Tibial nerve (tissue), 3 donors: ENCODE measurements around the gene RAB9A.

Source experiments
- EP300 ChIP-seq, 2 donors: sonication (generic); formaldehyde crosslinking; IDR thresholded peaks; one replicate each; pipeline ENCODE4 v1.6.1; 2017; ENCODE audit warnings: antibody characterized with exemption in 2 of 2, mild to moderate bottlenecking in 1 of 2
- POLR2A ChIP-seq, 2 donors: fragments of 450-650 bp; IDR thresholded peaks; one replicate each; pipeline ENCODE4 v1.6.1; 2017; ENCODE audit warnings: antibody characterized with exemption in 2 of 2, mild to moderate bottlenecking in 2 of 2, moderate library complexity in 2 of 2

GRCh38 chrX:13716455-13716854, 27.5 kb downstream of the RAB9A start:
- TF ChIP-seq POLR2A (IDR thresholded peaks at IDR 0.05) (no peak), EP300 (IDR thresholded peaks at IDR 0.05) (no peak)
